Activated CD8-positive, alpha-beta memory T cell treated with anti-CD3 and anti-CD28 coated beads, Interleukin-2, amount 10 ng/mL, durations not matched to agents 7 days and 5 days (primary cell): Measurements from ENCODE around the gene OLFML1. TPM values are rescaled to one million over a fixed set of nuclear protein-coding genes. Genes with fewer than 3 reads are reported as not detected.

ENCODE experiments used
- ATAC-seq: fragments of 150-1000 bp; cut with Tn5 transposase; one replicate; pipeline ENCODE4 v1.10.0; 2021; ENCODE audit warnings: moderate library complexity
- CTCF ChIA-PET: fragments of 350-600 bp; sonication (Branson Sonifier 250); formaldehyde crosslinking; loops from one replicate; lab custom pipeline; 2021; ENCODE audit warnings: antibody characterized with exemption; lab: Charles Lee
- DNase-seq: peaks from one replicate; pipeline ENCODE4 v3.0.0-alpha.2; 2020
- H3K27ac Mint-ChIP-seq: one replicate; pipeline ENCODE4 v1.8.0; 2021; ENCODE audit warnings: mild to moderate bottlenecking, mixed read lengths
- H3K27me3 Mint-ChIP-seq: one replicate; pipeline ENCODE4 v1.8.0; 2021; ENCODE audit warnings: mixed read lengths
- H3K36me3 Mint-ChIP-seq: one replicate; pipeline ENCODE4 v1.8.0; 2021; ENCODE audit warnings: mild to moderate bottlenecking, mixed read lengths
- H3K4me1 Mint-ChIP-seq: one replicate; pipeline ENCODE4 v1.8.0; 2021; ENCODE audit warnings: mixed read lengths
- H3K4me3 Mint-ChIP-seq: one replicate; pipeline ENCODE4 v1.8.0; 2021; ENCODE audit warnings: mild to moderate bottlenecking, moderate library complexity, mixed read lengths
- H3K9me3 Mint-ChIP-seq: one replicate; pipeline ENCODE4 v1.8.0; 2022; ENCODE audit warnings: low read depth, mixed read lengths
- total RNA-seq, 2 experiments: library from RNA; stranded (reverse); gene quantifications; one replicate each; pipeline ENCODE4 v1.2.3, GENCODE V29; 2021

Gene OLFML1
- total RNA-seq, 2 experiments from 2014 or later = not detected

DNA sequence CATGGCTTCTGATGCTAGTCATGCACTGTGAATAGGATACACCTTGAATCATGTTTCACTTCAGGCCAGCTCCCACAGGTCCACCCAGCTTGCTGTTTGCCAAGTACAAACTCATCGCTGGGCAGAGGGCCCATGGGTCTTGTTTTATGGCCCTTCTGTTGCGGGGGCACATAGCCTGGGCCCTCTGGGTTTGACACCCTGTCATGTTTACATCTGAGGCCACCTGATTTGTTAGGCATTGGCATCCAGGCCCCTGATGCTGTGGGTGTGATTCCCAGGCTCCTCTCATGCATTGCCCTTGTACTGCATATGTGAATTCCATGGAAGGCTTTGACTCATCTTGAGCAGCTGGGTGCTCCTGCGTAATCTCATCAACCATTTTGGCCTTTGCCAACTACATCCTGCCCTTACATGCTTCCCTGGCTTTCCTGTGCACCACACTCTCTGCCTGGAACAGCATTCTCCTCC is 61.1 kb downstream of the OLFML1 start:
- H3K27me3 Mint-ChIP-seq = peaks cover 2% of the 10 kb centered on the region
- ATAC-seq (no peak), DNase-seq (no peak)
- H3K36me3 Mint-ChIP-seq = no peaks in the 10 kb centered on the region
- no peaks in the 10 kb centered on the region for H3K9me3 Mint-ChIP-seq
- peaks cover 4% of the 10 kb centered on the region for H3K4me1 Mint-ChIP-seq
- no peak overlapping the region for H3K27ac Mint-ChIP-seq
- CTCF ChIA-PET = no interaction called here
- no peak overlapping the region for H3K4me3 Mint-ChIP-seq

DNA sequence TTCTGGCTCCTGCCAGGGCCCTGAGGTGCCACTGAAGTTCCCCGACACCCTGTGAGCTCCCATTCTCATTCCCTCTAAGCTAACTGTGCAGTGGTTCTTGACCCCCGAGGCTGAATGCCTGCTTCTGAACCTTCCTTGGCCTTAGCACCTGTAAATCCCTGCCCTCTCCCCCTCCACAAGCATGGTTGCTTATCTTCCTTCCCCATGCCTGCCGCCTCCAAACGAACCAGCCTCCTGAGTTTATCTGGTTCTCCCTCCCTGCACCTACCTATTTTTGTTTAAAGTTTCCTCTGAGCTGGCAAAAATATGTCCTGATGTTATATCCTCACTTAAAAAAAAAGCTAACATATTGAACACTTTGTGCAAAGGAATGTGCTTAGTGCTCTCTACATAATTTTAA is 62.4 kb downstream of the OLFML1 start:
- H3K27me3 Mint-ChIP-seq = no peaks in the 10 kb centered on the region
- no peaks in the 10 kb centered on the region for H3K9me3 Mint-ChIP-seq
- CTCF ChIA-PET = interaction anchor here (0.8 to 3.2 kb wide), 4 partner anchors 32 to 97 kb away, joined by 3 to 11 read pairs (median 3); partner anchors contain the start of gene PPFIBP2
- DNase-seq (no peak), ATAC-seq (no peak)
- H3K27ac Mint-ChIP-seq = no peak overlapping the region
- no peaks in the 10 kb centered on the region for H3K36me3 Mint-ChIP-seq
- no peak overlapping the region for H3K4me3 Mint-ChIP-seq
- peaks cover 4% of the 10 kb centered on the region for H3K4me1 Mint-ChIP-seq

DNA sequence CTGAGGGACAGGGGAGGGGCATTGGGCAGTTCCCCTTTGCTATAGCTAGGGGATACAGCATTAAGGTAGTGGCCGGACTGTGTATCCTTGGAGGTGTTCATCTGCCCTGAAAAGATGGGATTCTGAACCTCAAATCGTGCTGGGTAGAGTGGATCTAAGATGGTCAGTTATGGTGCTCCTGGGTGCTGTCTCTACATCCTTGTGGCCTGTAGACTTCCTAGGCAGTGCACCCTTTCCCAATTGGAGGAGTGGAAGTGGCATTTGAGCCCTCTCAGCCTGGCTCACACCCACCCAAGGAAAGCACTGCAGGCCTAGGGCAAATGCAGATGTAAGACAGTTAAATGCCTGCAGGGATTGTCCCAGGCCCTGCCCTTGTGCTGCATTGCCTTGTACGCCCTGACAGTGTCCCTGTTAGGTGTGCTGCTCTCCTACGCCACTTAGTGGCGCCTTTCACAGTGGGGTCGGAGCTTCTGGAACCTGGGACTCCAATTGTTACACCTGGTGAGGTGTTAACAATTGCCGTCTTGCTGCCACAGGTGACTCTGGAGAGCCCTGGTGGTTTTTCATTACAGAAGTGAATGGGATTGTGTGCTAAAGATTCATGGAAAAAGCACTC is 63.5 kb downstream of the OLFML1 start:
- no peak overlapping the region for H3K4me3 Mint-ChIP-seq
- ATAC-seq (peak; percentile 67), DNase-seq (peak; percentile 50)
- no peaks in the 10 kb centered on the region for H3K27me3 Mint-ChIP-seq
- peaks cover 1% of the 10 kb centered on the region for H3K4me1 Mint-ChIP-seq
- H3K27ac Mint-ChIP-seq = no peak overlapping the region
- CTCF ChIA-PET = interaction anchor here (0.9 to 3.2 kb wide), 4 partner anchors 9 to 117 kb away, joined by 3 to 11 read pairs (median 4); partner anchors contain the start of gene PPFIBP2
- H3K36me3 Mint-ChIP-seq = no peaks in the 10 kb centered on the region
- no peaks in the 10 kb centered on the region for H3K9me3 Mint-ChIP-seq

DNA sequence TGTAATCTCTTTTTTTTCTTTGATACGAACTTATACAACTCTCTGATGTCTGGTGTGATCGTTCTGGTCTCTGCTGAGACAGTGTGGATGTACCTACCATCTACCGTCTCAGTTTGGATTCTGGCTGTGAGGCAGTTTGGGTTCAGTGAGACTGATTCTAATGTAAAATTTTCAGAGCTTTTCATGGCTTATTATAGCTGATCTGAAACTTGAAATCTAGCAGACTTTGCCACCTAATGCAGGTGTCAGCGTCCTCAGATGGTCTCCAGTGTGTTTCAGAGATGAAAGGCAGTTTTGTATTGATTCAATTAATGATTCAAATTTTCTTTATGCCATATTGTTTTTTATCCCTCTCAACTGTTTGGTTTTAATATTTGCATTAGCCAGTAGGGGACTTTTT is 64.4 kb downstream of the OLFML1 start:
- Mint-ChIP-seq H3K9me3 (no peaks in the 10 kb centered on the region), H3K27me3 (no peaks in the 10 kb centered on the region), H3K4me1 (peaks cover 1% of the 10 kb centered on the region), H3K27ac (no peak overlapping the region), H3K4me3 (no peak overlapping the region), H3K36me3 (no peaks in the 10 kb centered on the region)
- ATAC-seq = no peak
- CTCF ChIA-PET = interaction anchor here (1.1 to 3.2 kb wide), 3 partner anchors 37 to 116 kb away, joined by 5 to 11 read pairs (median 5); partner anchors contain the start of gene PPFIBP2
- no peak for DNase-seq

DNA sequence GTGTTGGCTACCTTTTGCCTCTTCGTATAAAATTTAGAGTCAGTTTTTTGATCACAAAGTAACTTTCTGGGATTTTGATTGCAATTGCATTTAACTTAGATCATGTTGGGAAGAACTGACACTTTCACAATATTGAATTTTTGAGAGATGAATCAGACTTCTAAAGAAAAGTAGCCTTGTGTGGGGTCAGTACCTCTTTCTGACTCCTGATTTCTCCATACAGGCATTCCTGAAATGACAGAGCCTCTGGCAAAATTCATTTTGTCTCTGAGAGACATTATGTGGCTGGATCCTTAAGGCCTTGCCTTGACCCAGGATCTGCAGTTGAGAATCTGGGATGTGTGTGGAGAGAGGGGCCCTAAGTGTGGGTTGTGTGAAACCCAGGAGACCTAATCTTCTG is 66.3 kb downstream of the OLFML1 start:
- H3K27me3 Mint-ChIP-seq = peaks cover 2% of the 10 kb centered on the region
- H3K4me3 Mint-ChIP-seq = no peak overlapping the region
- H3K9me3 Mint-ChIP-seq = no peaks in the 10 kb centered on the region
- no peaks in the 10 kb centered on the region for H3K36me3 Mint-ChIP-seq
- ATAC-seq (no peak), DNase-seq (no peak)
- H3K27ac Mint-ChIP-seq = no peak overlapping the region
- CTCF ChIA-PET = no interaction called here
- no peaks in the 10 kb centered on the region for H3K4me1 Mint-ChIP-seq

DNA sequence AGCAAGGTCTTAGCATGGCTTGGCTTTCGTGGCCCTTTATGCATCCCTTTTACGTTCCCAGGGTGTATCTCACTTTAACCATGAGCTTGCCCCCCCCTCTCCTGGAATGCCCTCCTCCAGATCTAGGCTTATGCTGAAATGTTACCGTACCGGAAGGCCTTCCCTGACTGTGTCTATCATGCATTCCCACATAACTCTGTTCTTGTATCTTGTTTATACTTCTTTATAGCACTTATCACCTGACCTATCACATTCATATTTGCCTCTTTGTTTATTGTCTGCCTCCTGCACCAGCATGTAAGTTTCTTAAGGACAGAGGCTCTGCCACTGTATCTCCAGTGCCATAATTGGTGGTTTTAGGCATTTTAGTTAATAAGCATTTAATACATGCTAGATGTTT is 67.4 kb downstream of the OLFML1 start:
- no peaks in the 10 kb centered on the region for H3K4me1 Mint-ChIP-seq
- peaks cover 2% of the 10 kb centered on the region for H3K27me3 Mint-ChIP-seq
- no peak for ATAC-seq
- no peak overlapping the region for H3K4me3 Mint-ChIP-seq
- no peaks in the 10 kb centered on the region for H3K9me3 Mint-ChIP-seq
- CTCF ChIA-PET = no interaction called here
- no peaks in the 10 kb centered on the region for H3K36me3 Mint-ChIP-seq
- H3K27ac Mint-ChIP-seq = no peak overlapping the region
- no peak for DNase-seq

DNA sequence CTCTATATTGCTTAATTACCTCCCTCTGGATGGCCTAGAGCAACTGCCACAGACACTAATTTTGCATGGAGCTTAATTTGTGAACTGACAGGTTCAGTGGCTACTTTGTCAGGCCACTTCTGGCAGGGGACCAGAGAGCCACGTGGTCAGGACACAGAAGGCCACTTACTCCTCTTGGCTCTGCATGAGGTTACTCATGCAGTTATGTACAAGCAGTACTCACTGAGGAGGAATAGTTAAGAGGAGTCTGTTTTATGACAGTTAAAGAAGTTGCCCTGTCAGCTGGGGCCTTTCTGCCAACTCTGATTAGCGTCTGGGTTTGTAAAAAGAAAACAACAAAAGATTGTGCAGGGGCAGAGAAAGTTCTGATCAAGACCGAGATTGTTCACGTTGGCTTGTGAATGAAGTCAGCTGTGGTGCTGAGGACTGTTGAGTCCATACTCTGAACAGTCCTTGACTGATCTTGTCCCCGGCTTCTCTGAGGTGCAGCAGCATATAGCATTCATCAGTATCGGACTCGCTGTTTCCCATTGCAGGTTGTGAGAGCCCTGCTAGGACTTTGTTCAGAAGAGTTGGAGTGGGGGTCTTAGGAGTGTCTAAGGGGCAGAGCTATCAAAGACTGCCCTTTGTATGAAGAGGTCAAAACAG is 69.9 kb downstream of the OLFML1 start:
- no peak overlapping the region for H3K27ac Mint-ChIP-seq
- no peaks in the 10 kb centered on the region for H3K36me3 Mint-ChIP-seq
- CTCF ChIA-PET = interaction anchor here (0.9 to 1.5 kb wide), 2 partner anchors 16 to 110 kb away, joined by 3 read pairs; no protein-coding TSS in a partner anchor
- no peak overlapping the region for H3K4me3 Mint-ChIP-seq
- peaks cover 2% of the 10 kb centered on the region for H3K27me3 Mint-ChIP-seq
- ATAC-seq = no peak
- no peaks in the 10 kb centered on the region for H3K4me1 Mint-ChIP-seq
- H3K9me3 Mint-ChIP-seq = no peaks in the 10 kb centered on the region
- DNase-seq = no peak

DNA sequence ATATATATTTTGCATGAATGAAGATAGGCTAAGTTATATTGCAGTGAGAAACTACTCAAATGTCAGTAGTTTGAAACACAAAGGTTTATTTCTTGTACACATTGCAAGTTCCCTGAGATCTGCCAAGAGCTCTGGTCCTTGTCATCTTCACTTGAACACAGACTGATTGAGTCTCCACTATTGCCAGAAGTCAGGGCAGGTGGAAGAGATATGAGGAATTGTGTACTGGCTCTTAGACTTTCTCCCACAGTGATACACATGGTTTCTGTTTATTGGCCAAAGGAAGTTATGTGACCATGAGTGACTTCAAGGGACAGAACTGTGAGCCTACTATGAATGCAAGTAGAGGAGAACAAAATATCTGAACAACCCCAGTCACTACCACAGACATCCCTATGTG is 72.7 kb downstream of the OLFML1 start:
- no peak overlapping the region for H3K27ac Mint-ChIP-seq

DNA sequence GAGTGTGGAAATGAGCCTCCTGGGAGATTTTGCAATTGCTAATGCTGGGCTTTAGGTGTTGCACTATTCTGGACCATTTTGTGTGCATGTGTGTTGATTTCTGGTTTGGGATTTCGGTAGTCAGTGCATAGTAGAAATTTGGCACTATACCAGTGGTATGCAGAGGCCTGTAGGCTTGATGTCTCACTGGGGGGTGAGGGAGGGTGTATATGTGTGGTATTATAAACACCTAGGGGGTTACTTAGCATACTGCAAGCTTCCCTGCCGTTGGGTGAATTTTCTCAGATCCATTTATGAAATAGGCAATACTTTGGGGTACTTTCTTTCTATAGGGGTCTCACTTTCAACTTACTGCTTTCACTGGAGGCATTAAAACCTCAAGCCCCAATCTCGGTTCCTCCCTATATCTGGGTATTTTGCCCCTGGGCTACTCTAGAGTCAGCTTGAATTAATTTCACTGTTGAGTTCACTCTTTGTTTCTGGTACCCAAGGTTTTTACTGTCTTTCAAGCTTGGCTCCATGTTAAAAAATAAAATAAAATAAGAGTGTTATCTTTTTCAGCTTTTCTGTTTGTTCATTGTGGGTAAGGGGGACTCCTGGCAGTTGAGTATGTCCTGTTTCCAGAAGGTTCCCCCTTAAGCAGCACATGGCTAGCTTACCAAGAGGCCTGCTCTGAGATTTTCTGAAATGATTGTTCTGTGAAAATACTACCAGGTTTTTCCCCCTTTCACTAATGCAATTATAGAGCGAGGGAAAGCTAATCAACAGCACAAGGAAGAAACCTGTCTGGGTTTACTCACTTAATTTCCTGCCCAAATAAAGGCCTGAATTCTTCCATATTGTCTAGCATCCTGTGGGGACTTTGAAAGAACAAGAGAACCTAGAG is 74.3 kb downstream of the OLFML1 start:
- Mint-ChIP-seq H3K36me3 (no peaks in the 10 kb centered on the region), H3K27ac (no peak overlapping the region), H3K27me3 (peaks cover 2% of the 10 kb centered on the region), H3K4me3 (no peak overlapping the region), H3K4me1 (no peaks in the 10 kb centered on the region), H3K9me3 (no peaks in the 10 kb centered on the region)
- CTCF ChIA-PET = interaction anchor here (2.9 kb wide), 1 partner anchor 11 kb away, joined by 9 read pairs; no protein-coding TSS in a partner anchor
- ATAC-seq = no peak
- no peak for DNase-seq

More for the DNA sequence above, 72.7 kb downstream of the OLFML1 start:
- CTCF ChIA-PET = interaction anchor here (2.9 kb wide), 1 partner anchor 13 kb away, joined by 9 read pairs; no protein-coding TSS in a partner anchor
- no peaks in the 10 kb centered on the region for H3K4me1 Mint-ChIP-seq
- DNase-seq (no peak), ATAC-seq (no peak)
- no peaks in the 10 kb centered on the region for H3K9me3 Mint-ChIP-seq
- H3K36me3 Mint-ChIP-seq = no peaks in the 10 kb centered on the region
- H3K4me3 Mint-ChIP-seq = no peak overlapping the region
- H3K27me3 Mint-ChIP-seq = peaks cover 2% of the 10 kb centered on the region

Other genes with a start within 250 kb of the OLFML1 start
- gene SYT9, start 233.6 kb upstream of the OLFML1 start, total RNA-seq = not detected
- gene PPFIBP2, start 28.5 kb downstream of the OLFML1 start, total RNA-seq = 10 to 100 TPM in 1 of 2 experiments, 1 to 10 TPM in 1; 7.8 to 10.0 TPM
- 1 to 10 TPM; 1.5 to 2.4 TPM for gene CYB5R2, start 188.0 kb downstream of the OLFML1 start, total RNA-seq
- not detected for gene OVCH2, start 221.0 kb downstream of the OLFML1 start, total RNA-seq